Measurements from ENCODE around the gene MAB21L4.

- TF ChIP-seq EZH2phosphoT487 (IDR thresholded peaks at IDR 0.05; ENCODE audit: unreplicated experiment) (no peak), CTCF (conservative IDR thresholded peaks at IDR 0.05; ENCODE audit: low read depth in 2 of 2) (no peak), POLR2AphosphoS5 (IDR thresholded peaks at IDR 0.05; ENCODE audit: low read depth) (no peak), REST (IDR thresholded peaks at IDR 0.05; ENCODE audit: unreplicated experiment) (no peak), EZH2 (IDR thresholded peaks at IDR 0.05; ENCODE audit: low read depth, unreplicated experiment) (no peak), NANOG (IDR thresholded peaks at IDR 0.05; ENCODE audit: borderline replicate concordance) (no peak)
Observed at GRCh38 chr2:240928476-240929363, 32.8 kb upstream of the MAB21L4 start.

Data from GM23338 (cell line).